A172 (cell line): Measurements from ENCODE around the gene KRTAP10-6. TPM values are rescaled to one million over a fixed set of nuclear protein-coding genes. Genes with fewer than 3 reads are reported as not detected.
"Not testable (repeated sequence)": the region's sequence is repeated elsewhere in the genome, so short reads cannot be mapped to it uniquely, and the experiment has no call there.

ENCODE experiments used
- DNase-seq: peaks from one replicate; pipeline ENCODE4 v3.0.0-alpha.2; 2015; ENCODE audit warnings: low spot score
- total RNA-seq: library from RNA; depleted of rRNA; stranded (reverse); fragments of >200 nt; shearing (Covaris generic); gene quantifications from 2 replicates; pipeline ENCODE4 v1.2.3, GENCODE V29; 2014

KRTAP10-6 gene
- total RNA-seq, 1 experiment from 2014 or later: not detected

DNA sequence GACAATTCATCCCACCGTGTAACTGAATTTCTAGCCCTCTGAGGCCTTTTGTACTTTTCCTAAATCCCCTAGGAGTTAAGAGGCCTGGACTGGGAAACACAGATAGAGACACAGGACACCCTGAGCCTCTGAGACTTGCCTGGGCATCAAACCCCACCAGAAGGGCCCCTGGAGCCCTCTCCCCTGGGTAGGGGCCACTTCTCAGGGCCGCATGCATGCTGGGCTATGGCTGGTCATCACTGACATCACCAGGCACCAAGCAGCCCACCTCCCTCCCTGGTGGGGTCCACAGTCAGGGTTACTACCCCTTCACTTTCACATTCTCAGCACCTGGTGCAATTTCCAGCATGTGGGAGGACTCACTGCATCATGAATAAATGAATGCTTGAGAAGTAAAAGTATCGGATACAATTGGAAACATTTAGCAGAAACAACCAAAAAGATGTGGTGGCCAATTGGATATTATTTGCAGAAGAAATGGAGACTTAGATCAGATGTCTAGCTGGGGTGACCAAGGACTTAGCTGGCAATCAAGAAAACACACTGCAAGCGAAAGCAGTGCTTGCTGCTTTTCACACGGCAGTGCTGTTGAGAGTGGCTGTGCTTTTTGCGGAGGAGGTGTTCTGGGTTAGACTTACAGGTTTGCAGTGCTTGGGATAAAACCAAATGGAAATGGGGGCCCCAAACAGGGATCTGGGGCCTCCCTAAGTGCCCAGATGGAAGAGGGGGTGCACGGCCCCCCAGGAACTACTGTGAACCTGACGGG is 7.1 kb upstream of the KRTAP10-6 start:
- no peak for DNase-seq

DNA sequence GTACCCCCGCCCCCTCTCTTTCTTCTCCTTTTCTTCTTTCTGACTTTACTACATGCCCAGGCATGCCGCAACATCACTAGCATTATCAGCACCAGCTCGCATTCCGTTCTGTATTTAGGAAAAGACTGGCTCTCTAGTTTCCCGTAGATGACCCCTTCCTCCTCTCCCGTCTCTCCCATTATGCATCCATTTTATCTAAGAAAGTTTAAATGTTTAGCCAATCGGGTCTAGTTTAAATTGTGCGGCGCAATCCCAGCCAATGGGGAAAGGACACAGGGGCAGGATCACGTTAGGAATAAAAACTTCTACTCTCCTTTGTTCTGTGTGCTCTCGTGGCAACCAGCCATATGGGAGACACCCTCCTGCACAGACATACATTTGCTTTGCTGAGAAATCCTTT is 5.8 kb upstream of the KRTAP10-6 start:
- no peak for DNase-seq

DNA sequence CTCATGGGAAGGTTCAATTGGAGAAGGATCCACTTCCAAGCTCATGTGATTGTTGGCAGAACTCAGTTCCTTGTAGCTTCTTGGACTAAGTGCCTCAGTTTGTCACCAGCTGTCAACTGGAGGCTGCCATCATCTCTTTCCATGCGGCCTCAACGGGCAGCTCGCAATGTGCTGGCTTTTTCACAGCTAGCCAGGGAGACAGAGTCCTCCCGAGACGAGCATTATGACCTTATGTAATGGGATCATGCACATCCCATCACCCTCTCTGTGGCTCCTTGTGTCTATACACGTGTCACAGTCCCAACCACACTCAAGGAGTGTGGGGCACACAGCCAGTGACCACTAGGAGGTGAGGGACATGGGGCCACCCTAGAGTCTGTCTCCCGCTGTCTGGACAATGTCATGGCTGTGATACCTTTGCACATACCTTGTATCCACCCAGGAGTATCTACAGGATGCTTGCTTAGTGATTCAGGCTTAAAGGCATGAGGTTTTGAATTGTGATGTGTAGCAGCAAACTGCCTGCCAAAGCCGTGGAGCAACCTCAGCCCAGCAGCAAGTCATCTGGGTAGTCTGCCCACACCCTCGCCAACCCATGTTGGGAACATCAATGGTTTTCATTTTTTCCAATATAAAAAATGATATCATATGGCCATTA is 3.9 kb upstream of the KRTAP10-6 start:
- peak; percentile 13 for DNase-seq

DNA sequence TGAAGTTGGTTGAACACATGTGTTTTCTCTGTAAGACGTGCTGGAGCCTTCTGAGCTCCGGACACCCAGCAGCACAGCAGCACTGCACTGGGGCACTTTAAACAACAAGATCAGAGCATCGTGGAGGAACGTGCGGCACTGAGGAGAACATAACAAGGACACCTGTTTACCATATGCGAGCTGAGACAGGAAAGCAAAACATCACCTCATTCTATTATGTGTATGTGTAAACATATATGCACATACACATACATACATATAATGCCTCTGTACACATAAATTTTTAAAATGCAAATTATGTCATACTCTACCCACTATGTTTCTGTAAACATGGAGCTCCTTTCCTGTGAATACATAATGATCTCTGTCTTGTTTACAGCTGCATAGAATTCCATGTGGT is 3.2 kb upstream of the KRTAP10-6 start:
- no peak for DNase-seq

DNA sequence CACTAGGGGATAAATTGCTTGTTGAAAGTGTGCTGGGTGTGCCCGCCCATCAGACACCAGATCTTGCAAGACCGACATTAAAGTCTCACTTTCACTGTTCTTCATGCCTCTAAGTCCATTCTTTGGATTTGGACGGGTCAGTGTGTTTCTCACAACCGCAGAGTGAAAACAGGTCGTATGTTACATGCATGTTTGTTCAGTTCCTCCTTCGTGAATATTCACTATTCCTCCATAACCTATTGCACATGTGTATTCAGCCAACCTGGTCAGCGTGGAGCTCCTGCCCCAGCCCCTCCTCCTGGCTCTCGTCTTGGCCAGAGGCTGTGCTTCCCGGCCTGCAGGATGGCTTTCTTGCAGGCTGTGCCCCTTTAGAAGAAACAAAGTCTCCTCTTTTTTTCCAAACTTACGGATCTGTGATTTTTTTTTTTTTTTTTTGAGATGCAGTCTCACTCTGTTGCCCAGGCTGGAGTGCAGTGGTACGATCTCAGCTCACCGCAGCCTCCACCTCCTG is 2.2 kb upstream of the KRTAP10-6 start:
- no peak for DNase-seq

DNA sequence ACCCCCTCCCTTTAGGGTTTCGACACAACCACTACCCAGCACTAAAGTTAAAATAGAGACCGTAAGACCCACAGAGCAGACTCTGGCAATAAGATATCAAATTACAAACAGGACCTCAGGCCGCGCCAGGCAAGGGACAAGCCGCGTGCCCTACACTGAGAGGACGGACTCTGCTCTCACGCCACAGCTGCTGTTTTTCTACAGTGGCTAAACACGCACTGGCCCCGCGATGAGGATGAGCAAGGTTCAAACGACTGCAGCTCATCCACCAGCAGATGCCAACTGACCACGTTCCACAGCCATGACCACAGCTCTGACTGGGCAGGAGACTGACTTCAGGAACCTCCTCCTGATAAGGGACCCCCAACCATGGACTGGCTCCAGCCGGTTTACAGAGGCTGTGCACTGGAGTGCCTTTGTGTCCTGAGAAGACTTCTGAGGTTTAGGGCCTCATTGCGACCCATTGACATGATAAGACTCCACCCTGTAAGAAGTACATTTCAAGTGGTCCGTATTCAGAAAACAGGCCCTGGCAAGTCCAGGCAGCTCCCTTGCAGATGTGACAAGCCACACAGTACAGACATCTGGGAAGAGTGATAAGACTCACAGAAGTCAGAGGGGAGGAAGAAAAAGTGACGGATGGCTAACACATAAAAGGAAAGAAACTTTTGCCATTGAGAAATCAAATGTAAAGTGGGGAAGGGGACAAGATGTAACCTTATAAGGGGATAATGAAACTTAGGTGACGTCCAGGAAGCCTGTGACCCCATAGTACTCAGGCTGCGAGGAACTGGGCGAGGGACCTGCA is 1.5 kb upstream of the KRTAP10-6 start:
- DNase-seq: no peak

DNA sequence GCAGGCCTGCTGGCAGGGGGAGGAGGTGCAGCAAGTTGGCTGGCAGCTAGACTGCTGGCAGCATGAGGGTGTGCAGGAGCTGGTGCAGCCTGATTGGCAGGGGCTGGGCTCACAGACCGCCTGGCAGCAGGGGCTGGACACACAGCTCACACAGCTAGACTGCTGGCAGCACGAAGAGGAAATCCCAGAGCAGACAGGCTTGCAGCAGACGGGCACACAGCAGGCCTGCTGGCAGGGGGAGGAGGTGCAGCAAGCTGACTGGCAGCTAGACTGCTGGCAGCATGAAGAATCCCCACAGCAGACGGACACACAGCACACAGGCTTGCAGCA is 539 bp downstream of the KRTAP10-6 start:
- DNase-seq: not testable (repeated sequence)

DNA sequence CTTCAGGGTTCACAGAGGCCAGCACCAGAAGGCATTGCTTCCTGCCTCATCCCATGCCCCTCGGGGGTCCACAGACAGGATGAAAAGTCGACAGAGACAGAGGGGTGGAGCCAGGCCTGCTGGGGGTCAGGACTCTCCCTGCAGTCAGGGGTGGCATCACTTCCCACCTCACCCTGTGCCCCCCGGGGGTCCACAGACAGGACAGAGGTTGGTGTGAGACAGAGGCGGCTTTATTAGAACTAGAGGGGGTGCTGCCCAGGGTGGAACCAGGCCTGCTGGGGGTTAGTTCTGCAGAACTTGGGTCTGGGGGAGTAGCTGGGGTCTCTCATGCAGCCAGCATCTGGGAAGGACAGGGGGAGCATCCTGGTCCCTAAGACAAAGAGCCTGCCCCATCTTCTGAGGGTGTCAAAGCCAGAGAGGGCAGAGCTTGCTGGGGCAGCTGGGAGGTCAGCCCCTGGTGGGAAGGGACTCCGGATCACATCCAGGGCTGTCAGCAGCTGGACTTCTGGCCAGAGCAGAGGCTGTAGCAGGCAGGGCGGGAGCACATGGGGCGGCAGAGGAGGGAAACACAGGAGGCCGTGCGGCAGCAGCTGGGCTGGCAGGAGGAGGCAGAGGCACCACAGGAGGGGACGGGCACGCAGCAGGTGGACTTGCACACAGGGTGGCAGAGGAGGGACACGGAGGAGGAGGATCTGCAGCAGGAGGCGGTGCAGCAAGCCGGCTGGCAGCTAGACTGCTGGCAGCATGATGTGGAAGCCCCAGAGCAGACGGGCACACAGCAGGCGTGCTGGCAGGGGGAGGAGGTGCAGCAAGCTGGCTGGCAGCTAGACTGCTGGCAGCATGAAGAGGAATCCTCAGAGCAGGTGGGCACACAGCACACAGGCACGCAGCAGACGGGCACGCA is 1.2 kb downstream of the KRTAP10-6 start:
- DNase-seq: not testable (repeated sequence)

DNA sequence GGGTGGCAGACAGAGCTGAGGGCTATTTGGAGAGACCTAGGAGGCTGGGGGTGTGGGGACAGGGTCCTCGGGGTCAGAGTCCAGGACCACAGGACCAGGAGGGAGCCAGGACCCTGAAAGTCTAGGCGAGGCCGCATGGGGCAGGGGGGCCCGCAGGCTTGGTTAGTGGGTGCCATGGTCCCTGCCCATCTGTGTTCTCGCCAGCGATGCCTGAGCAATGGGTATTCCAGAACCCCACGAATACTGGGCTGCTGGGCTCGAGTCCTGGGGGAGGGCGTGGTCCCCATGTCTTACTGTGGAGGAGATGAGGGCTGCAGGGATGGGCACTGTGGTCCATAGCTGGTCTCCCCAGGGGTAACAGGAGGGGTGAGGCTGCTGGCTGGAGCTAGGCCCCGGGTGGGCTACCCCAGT is 2.0 kb downstream of the KRTAP10-6 start:
- no peak for DNase-seq

DNA sequence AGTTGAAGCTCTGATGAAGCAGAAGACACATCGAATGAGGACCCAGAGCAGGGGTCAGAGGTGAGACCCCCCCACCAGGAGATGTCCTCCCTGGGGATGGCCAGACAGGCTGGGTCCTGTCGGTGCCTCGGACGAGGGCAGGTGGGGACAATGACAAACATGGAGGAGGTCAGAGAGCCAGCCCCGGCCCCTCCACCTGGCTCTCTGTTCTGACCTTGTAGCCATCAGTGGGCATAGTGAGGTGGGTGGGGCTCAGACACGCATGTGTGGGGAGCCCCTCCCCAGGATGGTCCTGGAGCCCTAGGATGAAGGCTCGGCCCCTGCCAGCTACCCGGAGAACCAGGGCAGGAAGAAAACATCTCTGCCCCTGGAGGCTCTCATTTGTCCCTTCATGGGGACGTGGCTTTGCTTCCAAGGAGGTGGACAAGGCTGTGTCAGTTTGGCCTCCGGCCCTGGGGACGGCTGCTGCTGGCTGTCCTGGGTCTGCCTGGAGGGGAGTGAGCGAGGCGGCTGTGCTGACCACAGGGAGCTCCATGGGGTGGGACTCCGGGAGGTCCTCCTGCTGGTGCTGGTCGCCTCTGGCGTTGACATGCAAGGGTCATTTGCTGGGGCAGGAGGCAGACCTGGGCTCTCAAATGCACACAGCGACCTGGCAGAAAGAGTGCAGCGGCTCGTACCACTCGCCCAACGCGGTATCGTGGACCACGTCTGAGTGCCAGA is 2.6 kb downstream of the KRTAP10-6 start:
- no peak for DNase-seq

DNA sequence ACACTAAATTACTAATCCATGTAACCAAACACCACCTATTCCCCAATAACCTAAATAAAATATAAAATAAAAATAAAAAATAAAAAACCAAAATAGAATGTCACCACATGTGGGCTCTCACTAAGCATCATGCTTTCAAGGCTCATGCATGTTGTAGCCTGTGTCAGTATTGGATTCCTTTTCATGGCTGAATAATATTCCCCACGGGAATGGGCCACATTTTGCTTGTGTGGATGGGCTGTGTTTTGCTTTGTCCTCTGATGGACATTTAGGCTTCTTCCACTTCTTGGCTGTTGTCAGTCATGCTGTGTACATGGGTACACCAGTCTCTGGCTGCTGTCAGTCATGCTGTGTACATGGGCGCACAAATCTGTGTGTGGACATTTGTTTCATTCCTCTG is 3.2 kb downstream of the KRTAP10-6 start:
- DNase-seq: no peak

DNA sequence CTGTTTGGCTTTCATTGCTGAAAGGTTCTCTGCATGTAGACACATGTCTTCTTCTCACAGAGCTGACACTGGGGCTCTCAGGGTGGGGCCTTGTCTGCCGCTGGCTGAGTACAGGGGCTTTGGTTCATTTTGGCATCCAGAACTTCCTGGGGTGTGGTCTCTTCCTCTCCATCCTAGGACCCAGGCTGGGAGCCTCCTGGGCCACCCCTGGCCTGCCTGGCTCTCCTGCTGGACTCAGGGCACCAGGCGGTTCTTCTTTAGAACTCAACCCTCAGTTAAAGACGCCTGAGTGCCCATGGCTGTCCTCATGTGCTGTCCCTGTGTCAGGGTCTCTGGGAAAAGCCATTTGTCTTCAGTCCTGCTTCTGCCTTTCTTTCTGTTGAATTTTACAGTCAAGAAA is 6.4 kb downstream of the KRTAP10-6 start:
- DNase-seq: no peak

DNA sequence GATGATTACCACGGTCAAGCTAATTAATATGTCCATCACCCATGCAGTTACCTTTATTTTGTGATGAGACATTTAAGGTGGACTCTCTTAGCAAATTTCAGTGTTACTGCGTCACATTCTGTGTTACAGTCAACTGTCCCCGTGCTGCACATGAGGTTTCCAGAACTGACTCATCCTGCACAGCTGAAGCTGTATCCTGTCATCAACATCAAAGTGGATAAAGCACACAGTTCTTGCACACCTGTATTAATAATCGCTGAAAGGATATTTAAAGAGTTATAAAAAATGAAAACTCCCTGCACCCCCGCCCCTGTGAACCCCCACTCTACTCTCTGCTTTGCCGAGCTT is 8.5 kb downstream of the KRTAP10-6 start:
- DNase-seq: no peak

DNA sequence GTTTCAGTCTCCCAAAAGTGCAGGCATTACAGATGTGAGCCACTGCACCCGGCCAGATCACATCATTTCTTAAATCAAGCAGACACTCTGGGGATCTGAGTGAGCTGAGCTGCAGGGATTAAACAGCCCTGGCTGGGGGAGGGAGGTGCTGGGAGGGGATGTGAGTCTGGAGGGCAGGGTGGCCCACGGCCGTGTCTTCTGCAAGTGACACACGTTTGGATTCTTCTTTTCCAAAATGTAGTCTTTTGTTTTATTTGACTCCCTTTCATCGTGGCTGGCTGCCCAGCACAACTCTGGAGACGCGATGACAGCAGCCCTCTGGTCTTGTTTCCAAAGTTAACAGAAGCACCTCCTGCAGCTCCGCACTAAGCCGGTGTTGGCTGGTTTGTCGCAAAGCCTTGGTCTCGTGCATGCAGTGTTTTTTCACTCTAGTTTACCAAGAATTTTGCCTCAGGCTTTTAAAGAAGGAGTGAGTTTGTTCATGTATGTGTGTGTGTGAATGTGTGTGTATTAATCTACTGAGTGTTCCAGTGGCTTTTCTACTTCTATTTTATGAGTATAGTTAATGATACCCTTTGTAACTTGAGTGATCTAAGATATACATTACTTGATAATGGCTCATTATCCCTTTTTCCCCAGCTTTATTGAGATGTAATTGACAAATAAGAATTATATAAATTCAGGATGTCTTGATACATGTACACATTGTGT is 9.1 kb downstream of the KRTAP10-6 start:
- no peak for DNase-seq

DNA sequence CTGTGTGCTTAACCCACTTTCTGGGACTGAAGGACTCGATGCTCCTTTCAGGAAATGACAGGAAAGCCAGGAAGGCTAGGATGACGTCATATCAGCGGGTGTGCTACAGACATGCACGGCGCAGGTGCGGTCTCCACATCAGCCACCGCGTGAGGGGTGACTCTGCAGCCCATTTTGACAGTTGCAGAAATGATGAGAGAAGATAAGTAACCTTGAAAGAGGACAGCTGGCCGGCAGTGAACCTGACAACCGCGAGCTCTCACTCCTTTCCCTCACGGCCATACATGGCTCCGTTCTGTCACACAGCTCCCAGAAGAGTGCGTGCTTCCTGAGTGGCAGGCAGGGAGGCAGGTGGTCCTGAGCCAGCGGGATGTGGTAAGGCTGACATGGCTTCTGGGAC is 10.2 kb downstream of the KRTAP10-6 start:
- DNase-seq: peak; percentile 7

DNA sequence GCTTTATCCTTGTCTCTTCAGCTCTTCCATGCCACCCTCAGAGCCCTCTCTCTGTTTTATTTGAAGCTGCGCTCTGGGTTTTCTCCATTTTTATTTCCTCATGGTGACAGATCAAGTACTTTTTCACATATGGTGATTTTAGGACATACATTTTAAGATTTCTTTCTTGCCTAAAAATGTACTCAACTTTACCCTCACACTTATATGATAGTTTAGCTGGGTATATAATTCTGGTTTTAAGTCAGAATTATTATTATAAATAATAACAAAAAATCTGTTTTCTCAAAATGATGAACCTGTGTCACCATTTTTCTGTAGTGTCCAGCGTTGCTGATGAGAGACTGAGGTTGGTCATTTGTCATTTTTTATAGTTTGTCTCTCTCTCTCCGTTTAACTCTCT is 11.1 kb downstream of the KRTAP10-6 start:
- DNase-seq: no peak

DNA sequence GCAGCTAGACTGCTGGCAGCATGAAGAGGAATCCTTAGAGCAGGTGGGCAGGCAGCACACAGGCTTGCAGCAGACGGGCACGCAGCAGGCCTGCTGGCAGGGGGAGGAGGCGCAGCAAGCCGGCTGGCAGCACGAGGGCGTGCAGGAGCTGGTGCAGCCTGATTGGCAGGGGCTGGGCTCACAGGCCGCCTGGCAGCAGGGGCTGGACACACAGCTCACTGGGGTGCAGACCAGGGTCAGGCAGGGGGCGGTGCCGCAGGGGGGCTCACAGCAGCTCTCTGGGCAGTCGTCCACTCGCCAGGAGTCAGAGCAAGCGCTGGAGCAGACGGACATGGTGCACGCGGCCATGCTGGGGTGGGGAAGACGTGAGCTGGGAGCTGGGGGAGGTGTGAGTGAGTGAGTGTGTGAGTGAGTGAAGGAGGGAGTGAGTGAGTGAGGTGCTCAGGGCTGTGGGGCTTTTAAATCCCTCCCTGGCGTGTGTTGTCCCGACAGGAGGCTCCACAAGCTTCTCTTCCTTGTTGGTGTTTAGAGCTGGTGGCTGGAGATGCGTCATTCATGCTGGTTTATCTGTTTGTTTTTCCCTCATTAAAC is 12.0 kb downstream of the KRTAP10-6 start, which contains the start of gene KRTAP10-5:
KRTAP10-5 (minus strand) TSS at position 374 of the 591 bp plus-strand sequence; CDS start at position 348, 26 bp downstream.
- not testable (repeated sequence) for DNase-seq

DNA sequence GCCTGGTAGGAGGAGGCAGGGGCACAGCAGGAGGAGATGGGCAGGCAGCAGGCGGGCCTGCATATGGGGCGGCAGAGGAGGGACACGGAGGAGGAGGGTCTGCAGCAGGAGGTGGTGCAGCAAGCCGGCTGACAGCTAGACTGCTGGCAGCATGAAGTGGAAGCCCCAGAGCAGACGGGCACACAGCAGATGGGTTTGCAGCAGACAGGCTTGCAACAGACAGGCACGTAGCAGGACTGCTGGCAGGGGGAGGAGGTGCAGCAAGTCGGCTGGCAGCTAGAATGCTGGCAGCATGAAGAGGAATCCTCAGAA is 12.5 kb downstream of the KRTAP10-6 start:
- no peak for DNase-seq

DNA sequence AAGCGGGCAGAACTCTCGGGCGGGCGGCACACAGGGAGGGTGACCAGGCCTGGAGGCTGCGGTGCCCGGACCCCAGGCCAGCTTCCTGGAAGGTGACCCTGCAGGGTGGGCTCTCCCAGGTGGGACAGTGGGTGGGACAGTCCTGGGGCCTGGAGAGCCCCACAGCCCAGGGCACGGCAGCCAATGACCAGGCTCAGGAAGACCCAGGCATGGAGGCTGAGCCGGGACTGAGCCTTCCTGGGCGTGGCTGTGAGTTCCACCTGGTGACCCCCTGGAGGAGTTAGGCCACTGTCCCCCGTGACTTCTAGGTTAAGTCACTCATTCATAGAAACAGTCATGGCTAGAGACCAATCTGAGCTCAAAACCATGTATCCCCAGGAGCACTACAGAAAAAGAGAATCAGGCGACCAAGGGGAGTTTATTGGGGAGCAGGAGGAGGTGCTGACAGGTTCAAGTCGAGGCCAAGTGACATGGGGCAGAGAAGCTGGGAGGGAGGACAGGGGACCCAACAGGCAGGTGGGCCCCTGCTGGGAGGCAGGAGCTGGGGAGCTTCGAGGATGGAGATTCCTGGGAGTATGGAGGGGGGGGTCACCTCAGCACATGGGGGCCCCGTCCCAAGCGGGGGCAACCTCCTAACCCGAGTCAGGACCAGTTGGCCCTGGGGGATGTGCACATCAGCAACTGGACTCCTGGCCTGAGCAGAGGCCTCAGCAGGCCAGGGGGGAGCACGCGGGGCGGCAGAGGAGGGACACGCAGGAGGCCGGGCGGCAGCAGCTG is 13.1 kb downstream of the KRTAP10-6 start:
- DNase-seq: no peak
